Measurements from ENCODE around the gene IL1A.

DNA sequence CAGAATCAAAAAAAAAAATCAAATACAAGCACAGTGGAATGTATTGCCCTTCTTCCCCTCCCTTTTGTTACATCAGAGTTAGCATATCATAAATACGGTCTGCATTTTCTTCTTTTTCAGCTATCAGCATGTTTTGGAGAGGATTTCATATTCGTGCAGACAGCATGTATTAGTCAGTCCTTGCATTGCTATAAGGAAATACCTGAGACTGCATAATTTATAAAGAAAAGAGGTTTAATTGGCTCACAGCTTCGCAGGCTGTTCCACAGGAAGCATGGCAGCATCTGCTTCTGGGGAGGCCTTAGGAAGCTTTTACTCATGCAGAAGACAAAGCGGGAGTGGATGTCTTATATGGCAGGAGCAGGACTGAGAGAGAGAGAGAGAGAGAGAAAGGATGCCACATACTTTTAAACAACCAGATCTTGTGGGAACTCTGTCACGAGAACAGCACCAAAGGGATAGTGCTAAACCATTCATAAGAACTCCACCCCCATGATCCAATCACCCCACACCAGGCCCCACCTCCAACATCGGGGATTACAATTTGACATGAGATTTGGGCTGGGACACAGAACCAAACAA is 43.4 kb upstream of the IL1A start:
- TF ChIP-seq POLR2AphosphoS5 (IDR thresholded peaks at IDR 0.05) (no peak), POLR2A (IDR thresholded peaks at IDR 0.05; ENCODE audit: low read depth) (no peak)
- TF ChIP-seq, protein P1, sequence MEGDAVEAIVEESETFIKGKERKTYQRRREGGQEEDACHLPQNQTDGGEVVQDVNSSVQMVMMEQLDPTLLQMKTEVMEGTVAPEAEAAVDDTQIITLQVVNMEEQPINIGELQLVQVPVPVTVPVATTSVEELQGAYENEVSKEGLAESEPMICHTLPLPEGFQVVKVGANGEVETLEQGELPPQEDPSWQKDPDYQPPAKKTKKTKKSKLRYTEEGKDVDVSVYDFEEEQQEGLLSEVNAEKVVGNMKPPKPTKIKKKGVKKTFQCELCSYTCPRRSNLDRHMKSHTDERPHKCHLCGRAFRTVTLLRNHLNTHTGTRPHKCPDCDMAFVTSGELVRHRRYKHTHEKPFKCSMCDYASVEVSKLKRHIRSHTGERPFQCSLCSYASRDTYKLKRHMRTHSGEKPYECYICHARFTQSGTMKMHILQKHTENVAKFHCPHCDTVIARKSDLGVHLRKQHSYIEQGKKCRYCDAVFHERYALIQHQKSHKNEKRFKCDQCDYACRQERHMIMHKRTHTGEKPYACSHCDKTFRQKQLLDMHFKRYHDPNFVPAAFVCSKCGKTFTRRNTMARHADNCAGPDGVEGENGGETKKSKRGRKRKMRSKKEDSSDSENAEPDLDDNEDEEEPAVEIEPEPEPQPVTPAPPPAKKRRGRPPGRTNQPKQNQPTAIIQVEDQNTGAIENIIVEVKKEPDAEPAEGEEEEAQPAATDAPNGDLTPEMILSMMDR (IDR thresholded peaks at IDR 0.05) = no peak

Measured in esophagus muscularis mucosa (tissue), 3 donors.